H1 (cell line): ENCODE data around the gene KIAA1328. TPM values are rescaled to one million over a fixed set of nuclear protein-coding genes. Genes with fewer than 3 reads are reported as not detected.

Experiments
- CHD2 ChIP-seq: IDR thresholded peaks from 2 replicates; pipeline ENCODE4 v1.6.1; 2012; ENCODE audit warnings: low read length, improper control_type of control experiment
- HDAC2 ChIP-seq, 2 experiments: fragments of 300-600 bp in 1 of 2; sonication (generic) in 1 of 2; IDR thresholded peaks; 2 replicates each; pipeline ENCODE4 v1.6.1; 2011 to 2012; ENCODE audit warnings: low read depth in 2 of 2, low read length in 2 of 2, mild to moderate bottlenecking in 2 of 2, moderate library complexity in 2 of 2, borderline replicate concordance in 1 of 2, inconsistent platforms in 1 of 2
- SP2 ChIP-seq: IDR thresholded peaks from 2 replicates; pipeline ENCODE4 v1.6.1; 2012; ENCODE audit warnings: mild to moderate bottlenecking, low read length, inconsistent platforms
- TBP ChIP-seq: IDR thresholded peaks from 2 replicates; pipeline ENCODE4 v1.6.1; 2011; ENCODE audit warnings: low read depth, low read length, improper control_type of control experiment
- polyA plus RNA-seq, 7 experiments: library from polyadenylated mRNA; depleted of rRNA in 3 of 7; stranded (reverse) in 5 of 7; unstranded in 2 of 7; fragments of >200 nt in 5 of 7; fragments of 200-250 nt in 2 of 7; gene quantifications; 1 replicate in 5 of 7; 2 replicates in 1 of 7; 4 replicates in 1 of 7; pipeline versions ENCODE4 v1.2.1 to v1.2.3, GENCODE V29; 2011 to 2013; ENCODE audit warnings: missing spikeins in 2 of 7, mixed read lengths in 2 of 7
- total RNA-seq: library from RNA; stranded (reverse); fragmentation: NEBNext Ultra II Directional; extraction: Animal tissue kit (Norgen Biotek cat#: 25700); gene quantifications from 2 replicates; pipeline ENCODE4 v1.2.1, GENCODE V29; 2021

Gene KIAA1328
- total and polyA plus RNA-seq, 2 of the 8 experiments (the other 6 are each of a cell fraction or from before 2014, with no cell fraction given) = 2.6 to 5.7 TPM

DNA sequence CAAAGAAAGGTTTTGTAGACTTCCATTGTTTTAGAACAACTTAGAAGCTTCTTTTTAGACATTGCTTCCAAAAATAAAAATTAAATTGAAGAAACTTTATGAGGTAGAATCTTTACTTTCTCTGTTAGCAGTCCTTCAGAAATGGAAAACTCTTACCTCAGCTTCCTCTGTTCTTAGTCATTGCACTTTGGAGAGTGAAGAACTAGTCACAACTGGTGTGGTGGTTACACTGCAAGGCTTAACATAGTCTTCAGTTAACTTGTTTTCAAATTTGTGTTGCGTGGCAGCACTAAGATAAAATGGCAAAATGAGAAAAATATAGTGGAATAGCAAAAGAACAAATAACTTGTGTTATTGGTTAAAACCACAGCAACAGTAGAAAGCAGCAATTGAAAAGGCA is 332.6 kb downstream of the KIAA1328 start (continued):
- TF ChIP-seq HDAC2 (IDR thresholded peaks at IDR 0.05; ENCODE audit: borderline replicate concordance in 1 of 2, low read depth in 2 of 2, low read length in 2 of 2) (no peak), SP2 (no peak), TBP (no peak), CHD2 (no peak)
